GM12878 (cell line): Measurements from ENCODE around the gene ADRA2B. TPM values are rescaled to one million over a fixed set of nuclear protein-coding genes. Genes with fewer than 3 reads are reported as not detected.

ENCODE experiments used
- BCLAF1 ChIP-seq: fragments of 450-650 bp; IDR thresholded peaks from 2 replicates; pipeline ENCODE4 v1.6.1; 2017; ENCODE audit warnings: antibody characterized with exemption, mild to moderate bottlenecking, moderate library complexity
- CHD1 ChIP-seq: IDR thresholded peaks from 2 replicates; pipeline ENCODE4 v1.6.1; 2012; ENCODE audit warnings: low read depth, low read length, improper control_type of control experiment
- CUX1 ChIP-seq: IDR thresholded peaks from 2 replicates; pipeline ENCODE4 v1.6.1; 2012; ENCODE audit warnings: improper control_type of control experiment, low read depth, low read length; ENCODE audit not compliant: insufficient replicate concordance
- EED ChIP-seq: sonication (generic); IDR thresholded peaks from 2 replicates; pipeline ENCODE4 v1.6.1; 2016; ENCODE audit warnings: antibody characterized with exemption, low read depth
- IKZF2 ChIP-seq, 2 experiments: fragments of 450-650 bp; IDR thresholded peaks; 2 replicates each; pipeline ENCODE4 v1.6.1; 2017; ENCODE audit warnings: mild to moderate bottlenecking in 2 of 2, moderate library complexity in 2 of 2
- MEF2A ChIP-seq: IDR thresholded peaks from 2 replicates; pipeline ENCODE4 v1.6.1; 2011; ENCODE audit warnings: low read depth, mild to moderate bottlenecking, low read length, moderate library complexity; ENCODE audit not compliant: insufficient read depth
- NR2C1 ChIP-seq: fragments of 450-650 bp; IDR thresholded peaks from 2 replicates; pipeline ENCODE4 v1.6.1; 2017; ENCODE audit warnings: antibody characterized with exemption, mild to moderate bottlenecking, moderate library complexity
- NR2C2 ChIP-seq: IDR thresholded peaks from 2 replicates; pipeline ENCODE4 v1.6.1; 2011; ENCODE audit warnings: borderline replicate concordance, low read depth; ENCODE audit not compliant: control insufficient read depth, insufficient read length
- PAX5 ChIP-seq: IDR thresholded peaks from 2 replicates; pipeline ENCODE4 v1.6.1; 2011; ENCODE audit warnings: low read depth, low read length, borderline replicate concordance
- POLR2AphosphoS5 ChIP-seq: IDR thresholded peaks from 2 replicates; pipeline ENCODE4 v1.6.1; 2011; ENCODE audit warnings: mild to moderate bottlenecking, low read length, inconsistent platforms
- POU2F2 ChIP-seq: IDR thresholded peaks from 3 replicates; pipeline ENCODE4 v1.6.1; 2011; ENCODE audit warnings: low read depth, mild to moderate bottlenecking, low read length, borderline replicate concordance
- TCF12 ChIP-seq: IDR thresholded peaks from 2 replicates; pipeline ENCODE4 v1.6.1; 2011; ENCODE audit warnings: low read depth, mild to moderate bottlenecking, low read length
- ZBTB40 ChIP-seq: fragments of 450-650 bp; IDR thresholded peaks from 2 replicates; pipeline ENCODE4 v1.6.1; 2016; ENCODE audit warnings: mild to moderate bottlenecking, moderate library complexity, borderline replicate concordance
- ZNF24 ChIP-seq: fragments of 450-650 bp; IDR thresholded peaks from 2 replicates; pipeline ENCODE4 v1.6.1; 2017; ENCODE audit warnings: antibody characterized with exemption, mild to moderate bottlenecking
- polyA plus RNA-seq, 11 experiments: library from polyadenylated mRNA; depleted of rRNA in 4 of 11; unstranded in 6 of 11; stranded (reverse) in 5 of 11; fragments of >200 nt; fragmentation: Nextera tagmentation in 4 of 11; fragmentation: Illumina TruSeq in 1 of 11; extraction: Ambion mirVana in 4 of 11; extraction: Trizol in 1 of 11; gene quantifications; 1 replicate in 1 of 11; 2 replicates in 10 of 11; pipeline versions ENCODE4 v1.2.1 to v1.2.3, GENCODE V29; 2011 to 2016; ENCODE audit warnings: inconsistent platforms in 2 of 11, missing spikeins in 2 of 11, low read depth in 1 of 11
- total RNA-seq, 4 experiments: library from RNA; depleted of rRNA in 3 of 4; stranded (reverse); fragments of >200 nt in 3 of 4; fragmentation: Illumina TruSeq in 1 of 4; extraction: Trizol in 1 of 4; gene quantifications; 2 replicates each; pipeline versions ENCODE4 v1.2.1 to v1.2.3, GENCODE V29; 2013 to 2021
- TF ChIP-seq, protein P1 (sequence below): fragments of 450-650 bp; IDR thresholded peaks from 2 replicates; pipeline ENCODE4 v1.6.1; 2017; ENCODE audit warnings: low read depth, mild to moderate bottlenecking, moderate library complexity

The ADRA2B gene
- total and polyA plus RNA-seq, 10 of the 15 experiments (the other 5 are each of a cell fraction or from before 2014, with no cell fraction given), result 0.01 to 0.10 (median 0.04) TPM; not detected in 6

DNA sequence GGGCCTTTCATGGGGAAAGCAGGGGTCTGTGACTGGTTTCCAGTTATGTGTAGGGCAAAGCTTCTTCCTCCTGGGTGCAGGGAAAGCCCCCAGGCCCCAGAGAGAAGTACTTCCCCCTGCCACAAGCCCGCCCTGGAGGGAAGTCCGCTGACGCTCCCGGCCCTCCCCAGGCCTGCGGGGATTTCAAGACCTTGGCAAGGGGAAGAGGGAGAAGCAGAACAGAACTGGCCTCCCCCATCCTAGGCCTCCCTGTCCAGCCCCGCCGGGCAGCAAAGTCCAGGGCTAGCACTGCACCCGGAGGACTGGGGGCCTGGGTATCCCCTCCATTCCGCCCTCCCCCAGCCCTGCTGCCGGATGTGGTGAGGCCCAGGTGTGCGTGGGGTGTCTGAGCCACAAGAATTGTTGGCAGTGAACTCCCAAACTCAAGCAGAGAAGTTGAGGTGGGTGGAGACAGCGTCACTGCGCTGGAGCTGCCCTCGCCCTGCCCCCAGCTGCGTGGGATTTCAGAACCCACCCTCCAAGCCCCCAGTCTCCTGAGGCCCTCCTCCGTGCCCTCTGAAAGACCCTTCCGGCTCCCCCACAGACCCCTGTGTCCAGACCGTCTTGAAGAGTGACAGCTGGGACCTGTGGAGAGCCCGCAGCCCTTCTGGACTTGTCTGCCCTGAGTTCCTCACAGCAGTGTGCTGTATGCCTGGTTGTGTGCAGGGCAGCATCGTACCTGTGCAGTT lies 29.9 kb upstream of the ADRA2B start (continued):
- TF ChIP-seq CUX1 (peak; percentile 37), NR2C1 (no peak), ZNF24 (peak; percentile 25; the same call in 1 of the 2 replicates), TCF12 (peak; percentile 99), IKZF2 (IDR thresholded peaks at IDR 0.05) (peak; percentile 95 to 97), POU2F2 (peak; percentile 82; the same call in 2 of the 3 replicates), POLR2AphosphoS5 (peak; percentile 84), EED (peak; percentile 95), BCLAF1 (no peak), CHD1 (0 out of 2 replicates have a peak, but pooled peaks have one; percentile 26), PAX5 (peak; percentile 90), MEF2A (peak; percentile 82), ZBTB40 (peak; percentile 82; the same call in 1 of the 2 replicates), NR2C2 (no peak)
- TF ChIP-seq, protein P1, sequence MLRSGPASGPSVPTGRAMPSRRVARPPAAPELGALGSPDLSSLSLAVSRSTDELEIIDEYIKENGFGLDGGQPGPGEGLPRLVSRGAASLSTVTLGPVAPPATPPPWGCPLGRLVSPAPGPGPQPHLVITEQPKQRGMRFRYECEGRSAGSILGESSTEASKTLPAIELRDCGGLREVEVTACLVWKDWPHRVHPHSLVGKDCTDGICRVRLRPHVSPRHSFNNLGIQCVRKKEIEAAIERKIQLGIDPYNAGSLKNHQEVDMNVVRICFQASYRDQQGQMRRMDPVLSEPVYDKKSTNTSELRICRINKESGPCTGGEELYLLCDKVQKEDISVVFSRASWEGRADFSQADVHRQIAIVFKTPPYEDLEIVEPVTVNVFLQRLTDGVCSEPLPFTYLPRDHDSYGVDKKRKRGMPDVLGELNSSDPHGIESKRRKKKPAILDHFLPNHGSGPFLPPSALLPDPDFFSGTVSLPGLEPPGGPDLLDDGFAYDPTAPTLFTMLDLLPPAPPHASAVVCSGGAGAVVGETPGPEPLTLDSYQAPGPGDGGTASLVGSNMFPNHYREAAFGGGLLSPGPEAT, result peak; percentile 97
